Measurements from ENCODE around the gene KIF17.
"Not testable (repeated sequence)": the region's sequence is repeated elsewhere in the genome, so short reads cannot be mapped to it uniquely, and the experiment has no call there.

Gene KIF17

DNA sequence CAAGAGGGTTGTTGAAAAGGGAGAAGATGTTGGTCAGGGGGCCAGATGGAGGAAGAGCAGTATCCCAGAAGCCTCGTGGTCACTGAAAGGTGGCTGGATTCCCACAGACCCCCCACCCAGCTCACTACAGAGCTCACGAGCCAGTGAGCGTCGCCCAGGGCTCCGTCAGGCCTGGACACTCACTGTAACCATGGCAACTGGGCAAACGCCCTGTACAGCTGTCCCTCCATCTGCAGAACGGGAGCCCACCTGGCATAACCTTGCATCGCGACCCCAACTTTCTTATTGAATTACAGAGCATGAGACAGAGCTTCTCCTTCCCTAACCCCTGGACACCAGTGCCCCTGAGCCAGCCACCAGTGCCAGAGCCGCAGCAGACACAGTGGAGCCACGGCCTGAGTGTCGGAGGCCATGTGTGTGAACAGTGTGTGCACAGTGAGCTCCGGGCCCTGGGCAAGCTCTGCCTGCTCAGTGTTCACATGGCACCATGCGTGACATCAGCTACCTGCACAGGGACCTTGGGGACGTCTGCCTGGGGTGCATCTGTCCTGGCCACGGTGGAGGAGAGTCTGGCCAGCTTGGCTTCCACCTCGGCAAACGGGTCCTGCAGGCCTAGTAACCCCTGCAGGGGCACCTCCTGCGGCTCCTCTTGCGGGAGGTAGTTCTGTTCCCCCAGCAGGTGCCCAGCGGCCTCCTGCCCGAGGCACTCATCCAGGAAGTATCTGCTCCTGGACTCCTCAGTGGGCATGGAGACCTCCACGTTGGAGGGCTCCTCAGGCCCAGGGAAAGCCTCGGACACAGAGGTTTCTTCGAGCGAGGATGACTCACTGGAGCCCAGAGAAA lies 30.7 kb downstream of the KIF17 start:
- DNase-seq (ENCODE audit: low read depth) = no peak

DNA sequence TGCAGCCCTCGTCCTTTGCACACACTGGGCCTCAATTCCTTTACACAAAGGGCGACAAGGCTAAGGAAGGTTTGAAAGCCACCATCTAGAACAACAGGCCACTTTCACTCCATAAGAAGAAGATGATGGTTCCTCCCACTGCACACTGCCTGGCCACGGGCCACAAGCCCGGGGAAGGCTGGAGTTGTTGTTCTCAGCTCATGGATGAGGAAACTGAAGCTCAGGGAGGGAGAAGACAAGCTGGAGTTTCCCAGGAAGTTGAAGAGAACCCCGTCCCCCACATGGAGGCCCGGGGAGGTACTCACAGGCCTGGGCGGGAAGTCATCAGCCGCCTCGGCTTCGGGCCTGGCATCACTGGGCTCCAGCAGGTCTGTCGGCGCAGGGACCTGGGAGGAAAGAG lies 32.1 kb downstream of the KIF17 start:
- no peak for DNase-seq (ENCODE audit: low read depth)

DNA sequence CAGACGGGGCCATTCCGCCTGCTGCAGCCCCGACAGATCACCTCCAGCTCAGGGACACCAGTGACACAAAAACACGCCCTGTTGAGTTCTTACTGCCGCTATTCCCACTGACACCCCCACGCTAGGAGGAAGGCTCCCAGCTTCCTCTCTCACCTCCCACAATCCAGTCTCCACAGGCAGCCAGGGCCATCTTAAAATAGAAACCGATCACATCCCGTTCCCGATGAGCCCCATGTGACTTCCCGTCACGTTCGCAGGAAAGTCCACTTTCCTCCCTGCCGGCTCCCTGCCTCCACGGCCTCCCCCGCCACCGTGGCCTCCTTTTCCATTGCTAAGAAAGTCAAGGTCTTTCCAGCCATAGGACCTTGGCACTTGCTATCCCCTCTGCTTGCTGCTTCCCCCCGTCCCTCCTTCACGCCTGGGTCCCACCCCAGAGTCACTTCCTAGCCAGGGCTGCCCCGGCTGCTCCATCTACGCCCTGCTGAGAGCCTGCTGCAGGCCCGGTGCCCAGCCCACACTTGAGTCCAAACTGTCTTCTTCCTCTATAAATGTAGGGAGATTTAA lies 32.6 kb downstream of the KIF17 start:
- no peak for DNase-seq (ENCODE audit: low read depth)

DNA sequence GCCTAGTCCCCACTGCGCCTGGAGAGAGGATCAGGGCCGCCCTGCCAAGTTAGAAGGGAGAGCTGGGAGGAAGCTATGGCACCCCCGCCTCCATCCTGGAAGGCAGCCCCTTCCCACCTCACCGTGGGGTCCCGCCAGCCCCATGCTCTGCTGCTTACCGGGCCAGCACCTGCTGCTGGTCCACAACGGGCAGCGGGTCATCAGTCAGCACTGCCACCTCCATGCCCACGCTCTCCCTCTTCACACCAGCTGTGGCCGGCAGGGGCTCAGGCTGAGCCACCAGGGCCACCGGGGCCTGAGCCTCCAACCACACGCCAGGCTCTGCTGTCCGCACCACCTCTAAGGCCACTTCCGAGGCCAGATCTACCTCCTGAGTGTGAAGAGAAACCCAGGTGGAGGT lies 33.2 kb downstream of the KIF17 start:
- no peak for DNase-seq (ENCODE audit: low read depth)

DNA sequence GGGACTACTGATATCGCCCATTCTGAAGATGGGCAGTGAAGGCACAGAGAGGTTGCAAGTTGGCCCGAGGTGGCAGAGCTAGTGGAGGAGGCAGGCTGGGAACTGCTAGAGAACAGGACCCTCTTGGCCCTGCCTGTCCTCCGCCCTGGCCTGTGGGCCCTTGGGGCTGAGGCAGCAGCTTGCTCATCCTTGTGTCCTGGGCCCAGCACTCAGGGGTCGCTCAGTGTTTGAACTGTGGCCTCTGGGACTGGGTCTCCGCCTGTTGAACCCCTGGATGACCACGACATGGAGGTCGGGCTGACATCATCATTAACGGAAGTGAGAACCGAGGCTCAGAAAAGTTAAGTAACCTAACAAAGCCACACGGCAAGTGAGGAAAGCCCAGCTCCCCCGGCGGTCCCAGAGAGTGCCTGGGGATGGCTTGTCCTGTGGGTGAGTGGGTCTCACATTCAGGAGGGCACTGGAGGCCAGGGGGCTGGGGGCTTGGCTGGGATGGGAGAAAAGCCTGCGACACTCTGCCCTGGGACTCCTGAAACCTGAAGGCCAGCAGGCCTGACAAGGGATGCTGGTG lies 33.7 kb downstream of the KIF17 start:
- no peak for DNase-seq (ENCODE audit: low read depth)

DNA sequence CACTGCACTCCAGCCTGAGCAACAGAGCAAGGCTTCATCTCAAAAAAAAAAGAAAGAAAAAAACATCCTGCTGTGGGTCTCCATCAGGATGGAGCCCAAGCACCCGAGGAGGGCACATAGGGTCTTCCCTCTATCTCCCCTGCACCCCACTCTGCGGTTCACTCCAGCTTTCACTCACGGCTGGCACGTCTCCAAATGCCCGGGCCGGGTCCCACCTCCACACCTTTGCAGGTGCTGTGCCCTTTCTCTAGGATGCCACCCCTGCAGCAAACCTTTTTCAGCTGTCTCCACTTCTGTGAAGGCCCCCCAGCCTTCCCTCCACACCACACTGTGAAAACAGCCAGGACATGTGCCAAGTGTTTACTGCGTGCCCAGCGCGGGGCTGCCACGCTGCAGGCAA lies 34.2 kb downstream of the KIF17 start:
- no peak for DNase-seq (ENCODE audit: low read depth)

DNA sequence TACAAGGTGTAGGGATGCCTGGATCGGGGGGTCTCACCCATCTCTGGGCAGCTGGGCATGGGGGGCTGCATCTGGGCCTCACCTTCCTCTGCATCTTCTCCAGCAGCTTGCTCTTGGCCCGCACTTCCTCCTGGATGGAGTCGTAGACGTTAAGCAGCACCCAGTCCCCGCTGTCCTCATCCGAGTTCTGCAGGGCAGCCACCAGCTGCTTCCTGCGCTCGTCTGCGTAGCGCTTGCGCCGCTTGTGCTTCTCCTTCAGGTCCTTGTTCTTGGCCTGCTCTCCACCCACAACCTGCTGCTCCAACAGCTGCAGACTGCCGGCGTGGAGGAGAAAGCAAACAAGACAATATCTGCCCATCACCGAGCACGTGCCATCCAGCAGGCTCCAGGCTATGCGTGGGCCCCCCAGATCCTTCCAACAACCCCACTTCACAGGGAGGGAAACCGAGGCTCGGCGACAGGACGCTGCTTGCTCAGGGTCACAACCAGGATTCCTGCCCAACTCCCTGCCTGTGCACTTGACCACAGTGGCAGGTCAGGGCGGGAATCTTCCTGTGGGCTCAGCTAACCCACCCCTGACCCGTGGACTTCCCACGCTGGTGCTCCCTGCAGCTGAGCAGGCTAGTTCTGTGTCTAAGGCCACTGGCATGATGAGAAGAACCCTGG lies 35.1 kb downstream of the KIF17 start:
- DNase-seq (ENCODE audit: low read depth) = no peak

DNA sequence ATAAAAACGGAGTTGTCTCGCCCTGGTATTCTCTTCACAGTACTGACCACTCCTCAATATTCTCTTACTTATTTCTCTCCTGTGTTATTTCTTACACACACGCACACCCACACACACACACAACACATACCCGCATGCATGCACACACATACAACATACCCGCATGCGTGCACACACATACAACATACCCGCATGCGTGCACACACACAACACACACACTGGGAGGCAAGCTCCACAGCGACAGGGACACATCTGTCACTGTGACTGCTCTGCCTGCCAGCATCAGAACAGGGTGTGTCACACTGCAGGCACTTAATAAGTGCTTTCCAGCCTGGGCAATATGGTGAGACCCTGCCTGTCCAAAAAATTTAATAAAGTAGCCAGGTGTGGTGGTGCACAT lies 35.8 kb downstream of the KIF17 start:
- DNase-seq (ENCODE audit: low read depth) = no peak

DNA sequence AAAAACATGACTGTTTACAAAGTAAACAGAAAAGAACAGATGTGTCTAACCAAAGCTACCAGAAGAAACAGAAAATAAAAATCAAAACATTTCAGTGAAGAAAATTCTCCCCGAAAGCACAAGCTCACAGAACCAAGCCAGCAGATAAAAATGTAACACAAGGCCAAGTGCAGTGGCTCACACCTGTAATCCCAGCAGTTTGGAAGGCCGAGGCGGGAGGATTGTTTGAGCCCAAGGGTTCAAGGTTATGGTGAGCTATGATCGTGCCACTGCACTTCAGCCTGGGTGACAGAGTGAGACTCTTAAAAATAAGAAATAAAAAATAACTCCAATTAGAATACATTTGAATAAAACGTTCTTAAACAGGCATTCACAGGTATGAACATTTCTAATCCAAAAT lies 37.5 kb downstream of the KIF17 start:
- no peak for DNase-seq (ENCODE audit: low read depth)

DNA sequence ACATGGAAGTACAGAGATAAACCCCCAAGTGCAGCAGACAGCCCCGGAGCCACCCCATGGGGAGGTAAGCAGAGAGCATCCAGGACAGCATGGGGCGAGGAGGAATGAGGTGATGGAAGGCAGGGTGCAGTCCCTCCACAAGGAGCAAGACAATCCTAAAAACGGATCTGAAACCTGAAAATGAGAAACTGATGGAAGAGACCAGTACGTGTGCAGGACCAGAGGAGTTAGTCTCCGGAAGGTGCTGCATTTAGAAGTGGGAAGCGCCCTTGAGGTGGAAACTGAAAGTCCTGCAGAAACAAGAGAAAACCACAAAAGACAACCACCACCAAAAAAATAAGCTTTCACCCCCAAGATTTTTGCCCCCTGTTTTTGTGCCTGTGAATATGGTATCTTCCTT lies 39.2 kb downstream of the KIF17 start:
- DNase-seq (ENCODE audit: low read depth) = no peak

DNA sequence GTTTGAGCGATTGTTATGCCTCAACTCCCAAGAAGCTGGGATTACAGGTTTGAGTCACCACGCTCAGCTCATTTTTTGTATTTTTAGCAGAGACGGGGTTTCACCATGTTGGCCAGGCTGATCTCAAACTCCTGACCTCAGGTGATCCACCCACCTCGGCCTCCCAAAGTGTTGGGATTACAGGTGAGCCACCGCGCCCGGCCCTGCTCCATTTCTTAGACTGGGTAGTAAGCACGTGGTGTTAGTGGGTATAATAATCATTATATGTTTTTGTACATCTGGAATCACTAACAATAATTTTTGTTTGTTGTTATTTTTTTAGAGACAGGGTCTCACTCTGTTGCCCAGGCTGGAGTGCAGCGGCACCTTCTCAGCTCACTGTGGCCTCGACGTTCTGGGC lies 44.2 kb downstream of the KIF17 start:
- DNase-seq (ENCODE audit: low read depth) = not testable (repeated sequence)

DNA sequence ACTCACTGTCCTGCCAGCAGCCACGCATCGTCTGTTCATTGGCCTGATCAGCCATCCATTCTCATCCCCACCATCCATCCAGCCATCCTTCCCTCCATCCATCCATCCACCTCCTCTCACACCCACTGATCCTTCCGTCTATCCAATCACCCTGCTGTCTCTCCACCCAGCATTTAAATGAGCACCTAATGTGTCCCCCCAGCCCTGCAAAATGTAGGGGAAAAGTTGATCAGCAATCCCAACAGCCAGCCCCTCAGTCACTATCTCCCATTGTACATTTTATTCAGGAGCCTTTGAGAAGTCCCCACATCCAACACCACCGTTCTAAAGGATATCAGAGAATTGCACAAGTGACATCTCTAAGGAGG lies 45.6 kb downstream of the KIF17 start:
- no peak for DNase-seq (ENCODE audit: low read depth)

DNA sequence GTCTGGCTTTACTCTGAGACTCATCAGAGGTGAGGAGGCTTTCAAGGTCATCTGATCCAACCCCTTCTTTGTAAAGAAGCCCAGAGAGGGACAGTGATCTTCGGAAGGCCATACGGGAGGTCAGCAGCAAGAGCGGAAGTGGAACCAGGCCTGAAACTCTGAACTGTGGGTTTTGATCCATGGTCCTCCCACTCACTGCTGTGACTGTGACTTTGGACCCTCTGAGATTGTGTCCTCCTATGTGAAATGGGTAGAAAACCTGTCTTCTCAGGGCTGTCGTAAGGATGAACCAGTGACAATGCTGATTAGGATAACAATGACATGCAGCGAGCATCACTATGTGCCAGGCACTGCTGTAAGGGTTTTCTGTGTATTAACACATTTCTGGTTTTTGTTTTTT lies 46.9 kb downstream of the KIF17 start:
- no peak for DNase-seq (ENCODE audit: low read depth)

DNA sequence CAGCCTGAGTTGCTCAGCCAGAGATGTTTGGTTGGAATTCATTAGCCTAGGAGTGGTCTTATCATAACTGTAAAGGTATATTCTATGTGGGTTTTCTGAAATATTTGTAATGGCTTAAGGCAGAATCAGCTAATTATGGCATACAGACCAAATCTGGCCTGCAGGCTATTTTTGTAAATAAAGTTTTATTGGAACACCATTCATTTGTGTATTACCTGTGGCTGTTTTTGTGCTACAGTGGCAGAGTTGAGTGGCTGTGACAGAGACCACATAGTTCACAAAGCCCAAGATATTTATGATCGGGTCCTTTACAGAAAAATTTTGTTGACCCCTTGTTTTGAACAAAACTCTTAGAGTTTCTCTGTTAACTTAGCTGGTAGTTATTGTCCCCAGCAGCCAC lies 49.2 kb downstream of the KIF17 start:
- no peak for DNase-seq (ENCODE audit: low read depth)

DNA sequence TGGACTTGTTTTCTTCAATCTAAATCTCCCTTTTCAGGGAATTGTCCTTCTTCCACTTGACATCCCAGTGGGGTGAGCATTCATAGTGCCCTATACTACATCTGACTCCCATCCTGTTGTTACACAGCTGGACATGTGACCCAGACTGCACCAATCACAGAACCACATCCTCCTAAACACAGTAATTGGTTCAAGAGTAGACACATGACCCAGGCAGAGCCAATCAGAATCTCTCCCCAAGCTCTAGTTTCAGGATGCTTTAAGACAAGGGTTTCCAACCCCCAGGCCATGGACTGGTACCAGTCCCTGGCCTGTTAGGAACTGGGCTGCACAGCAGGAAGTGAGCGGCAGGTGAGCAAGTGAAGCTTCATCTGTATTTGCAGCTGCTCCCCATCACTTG lies 51.0 kb downstream of the KIF17 start:
- DNase-seq (ENCODE audit: low read depth) = no peak

DNA sequence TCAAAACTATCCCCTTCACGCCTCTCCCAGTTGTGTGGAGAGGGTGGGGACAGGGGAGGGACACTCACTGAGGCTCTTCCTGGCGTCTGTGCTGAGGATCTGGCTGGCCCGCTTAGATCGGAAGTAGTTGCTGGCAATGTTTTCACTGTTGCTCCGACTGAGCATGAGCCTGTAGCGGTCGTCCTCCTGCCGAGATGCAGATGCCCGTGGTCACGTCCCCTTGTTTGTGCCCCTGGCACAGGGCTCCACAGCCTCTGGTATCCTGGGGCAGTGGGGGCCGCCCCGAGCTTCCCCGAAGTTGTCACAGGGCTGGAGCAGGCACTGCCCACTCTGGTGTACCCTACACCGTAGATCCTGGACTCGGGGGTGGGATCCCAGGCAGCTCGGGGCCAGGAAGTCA lies 51.7 kb downstream of the KIF17 start:
- DNase-seq (ENCODE audit: low read depth) = no peak

DNA sequence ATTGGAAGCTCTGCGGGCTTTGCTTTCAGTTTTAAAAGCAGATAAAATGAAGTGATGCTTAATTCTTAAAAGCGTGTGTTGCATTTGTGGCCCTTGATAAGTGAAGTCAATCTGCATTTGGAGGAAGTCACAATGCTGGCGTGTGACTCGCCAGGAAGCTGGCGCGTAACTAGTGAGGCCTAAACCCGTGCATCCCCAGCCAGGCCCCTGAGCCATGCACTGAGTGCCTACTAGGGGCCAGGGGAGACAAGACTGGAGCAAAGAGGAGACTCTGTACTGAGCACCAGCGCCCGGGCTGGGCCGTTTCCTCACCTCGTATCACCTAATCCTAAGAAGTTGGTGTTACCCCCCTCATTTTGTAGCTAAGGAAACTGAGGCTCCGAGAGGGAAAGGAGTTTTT lies 52.1 kb downstream of the KIF17 start:
- no peak for DNase-seq (ENCODE audit: low read depth)

DNA sequence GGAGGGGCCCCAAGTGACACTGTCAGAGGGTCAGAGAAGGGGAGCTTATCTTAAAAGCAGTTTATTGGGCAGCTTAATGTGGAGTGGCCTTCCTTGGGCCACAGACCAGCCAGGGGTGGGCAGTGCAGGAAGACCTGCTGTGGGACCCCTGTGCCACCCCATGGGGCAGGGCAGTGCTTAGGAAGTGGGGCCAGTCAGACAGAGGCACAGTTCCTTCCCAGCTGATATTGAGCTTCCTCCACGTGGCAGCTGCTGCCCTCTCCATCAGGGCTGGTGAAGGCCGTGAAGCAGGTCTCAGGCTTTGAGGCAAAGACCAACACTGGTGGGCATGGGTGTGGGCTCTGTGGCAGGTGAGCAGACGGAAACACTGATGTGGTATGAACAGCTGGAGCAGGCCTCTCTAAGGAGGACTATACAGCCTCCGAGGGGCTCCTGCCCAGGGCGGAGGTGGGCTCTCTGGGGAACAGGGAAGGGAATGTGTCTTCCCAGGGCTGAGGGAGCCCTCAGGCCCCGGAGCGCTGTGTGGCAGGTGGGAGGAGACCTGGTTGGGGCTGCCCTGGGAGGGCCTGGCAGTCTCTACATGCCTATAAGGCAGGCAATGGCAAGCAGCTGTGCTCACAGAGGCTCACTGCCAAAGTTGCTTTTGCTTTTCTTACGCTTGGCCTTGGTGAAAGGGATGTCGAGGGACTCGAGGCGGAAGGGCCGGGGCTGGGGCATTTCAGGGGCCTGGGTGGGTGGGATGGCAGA lies 53.7 kb downstream of the KIF17 start:
- no peak for DNase-seq (ENCODE audit: low read depth)

DNA sequence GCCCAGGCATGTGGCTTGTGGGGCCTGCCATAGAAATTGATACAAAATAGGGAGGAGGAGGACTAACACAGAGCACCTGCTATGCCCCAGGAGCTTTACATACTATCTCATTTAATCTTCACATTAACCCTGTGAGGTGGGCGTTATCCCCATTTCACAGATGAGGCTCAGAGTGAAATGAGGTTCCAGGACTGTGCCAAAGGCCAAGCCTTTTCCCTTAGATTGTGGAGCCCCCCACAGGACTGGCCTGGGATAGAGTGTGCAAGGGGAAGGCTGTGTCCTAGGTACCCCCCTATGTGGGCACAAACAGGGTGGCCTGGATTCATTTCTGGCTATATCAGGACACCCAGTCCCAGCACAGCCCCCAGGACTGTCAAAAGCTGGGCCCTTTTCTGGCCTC lies 54.4 kb downstream of the KIF17 start:
- DNase-seq (ENCODE audit: low read depth) = no peak

DNA sequence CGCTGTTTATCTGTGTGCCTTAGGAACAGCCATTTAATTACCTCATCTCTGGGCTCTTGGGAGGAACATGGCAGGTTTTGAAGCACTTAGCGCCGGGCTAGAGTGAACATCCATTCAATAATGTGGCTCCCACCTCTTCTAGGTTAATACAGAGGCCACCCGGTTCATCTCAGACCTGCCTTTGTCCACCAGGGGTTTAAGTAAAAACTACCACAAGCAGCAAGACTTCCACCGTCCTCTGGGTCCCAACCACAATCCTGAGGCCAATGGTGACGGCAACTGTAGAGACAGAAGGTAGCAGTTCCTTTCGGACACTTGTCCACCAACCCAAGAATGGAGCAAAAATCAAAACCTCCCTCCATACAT lies 55.7 kb downstream of the KIF17 start:
- DNase-seq (ENCODE audit: low read depth) = no peak

DNA sequence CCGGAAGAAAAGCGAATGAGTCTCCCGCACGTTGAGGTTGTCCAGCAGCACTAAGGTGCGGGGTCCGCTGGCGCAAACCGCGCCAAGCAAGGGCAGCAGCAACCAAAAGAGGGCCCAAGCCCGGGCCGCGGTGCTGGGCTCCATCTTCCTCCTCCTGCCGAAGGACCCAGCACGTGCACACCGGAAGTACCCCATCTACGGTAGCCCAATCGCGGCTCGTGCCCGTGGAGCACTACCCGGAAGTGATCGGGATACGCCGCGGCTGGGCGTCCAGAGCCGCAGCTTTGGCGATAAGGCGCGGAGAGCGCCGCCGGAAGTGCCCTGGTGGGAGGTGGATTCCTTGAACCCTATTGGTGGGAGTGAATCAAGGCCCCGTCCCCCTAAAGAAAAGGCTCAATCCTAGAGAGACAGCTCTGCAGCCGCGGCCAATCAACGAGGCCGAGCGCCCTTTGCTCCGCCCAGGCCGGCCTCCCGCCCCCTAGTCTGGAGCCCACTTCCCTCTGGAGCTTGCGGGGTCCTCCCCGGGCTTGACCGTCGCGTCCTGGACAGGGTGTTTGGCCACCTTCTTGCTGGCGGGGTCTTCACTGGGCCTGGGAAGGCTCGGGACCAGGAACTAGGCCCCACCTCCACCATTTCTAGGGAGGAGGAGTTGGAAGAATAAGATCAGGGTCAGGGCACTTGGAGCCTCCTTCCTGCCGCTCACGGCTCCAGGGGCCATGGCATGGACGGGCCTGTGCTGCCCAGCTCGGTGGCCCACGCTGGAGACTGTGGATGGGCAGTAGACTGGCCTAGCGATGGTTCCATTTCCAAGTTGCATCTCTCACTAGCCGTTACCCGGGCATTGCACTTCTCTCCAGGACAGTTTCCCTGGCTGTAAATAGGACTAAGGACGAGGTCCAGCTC lies 56.3 kb downstream of the KIF17 start, which contains the start of gene DDOST:
TSS of gene DDOST (minus strand) at position 163 of the 903 bp plus-strand sequence. CDS start at position 144, 19 bp downstream.
- peak; percentile 96 for DNase-seq (ENCODE audit: low read depth)
